GM12878 (cell line): Measurements from ENCODE around the gene MYO1E. TPM values are rescaled to one million over a fixed set of nuclear protein-coding genes. Genes with fewer than 3 reads are reported as not detected.

Experiments used
- ATAC-seq: fragments of 200-7000 bp; cut with Tn5 transposase; 3 replicates; pipeline ENCODE4 v1.9.1; 2020; ENCODE audit warnings: mild to moderate bottlenecking, moderate library complexity
- BruUV-seq: library from RNA; stranded (reverse); fragments of 400-500 nt; replicated peaks from 2 replicates; lab custom pipeline; 2021; lab: Mats Ljungman, UMichigan
- CTCF ChIA-PET: fragments of 300-600 bp; sonication (Branson Sonifier 250); formaldehyde crosslinking; extraction: SDS; loops from one replicate; lab custom pipeline; 2021; ENCODE audit warnings: inconsistent platforms; lab: Yijun Ruan, JAX
- POLR2A ChIA-PET: fragments of 350-600 bp; formaldehyde crosslinking; extraction: SDS; loops from one replicate; lab custom pipeline; 2021; ENCODE audit warnings: inconsistent platforms; lab: Charles Lee
- RAD21 ChIA-PET: fragments of 300-600 bp; sonication (Branson Sonifier 250); formaldehyde crosslinking; loops from one replicate; lab custom pipeline; 2023; ENCODE audit warnings: antibody characterized with exemption; ENCODE audit not compliant: unreplicated experiment; lab: Charles Lee
- SMC1A ChIA-PET: fragments of 300-600 bp; sonication (Branson Sonifier 250); formaldehyde crosslinking; loops from one replicate; lab custom pipeline; 2023; ENCODE audit not compliant: unreplicated experiment, uncharacterized antibody; lab: Charles Lee
- DNase-seq: peaks from one replicate; pipeline ENCODE4 v3.0.0-alpha.2; 2011; ENCODE audit warnings: low read depth, low spot score
- FAIRE-seq: peaks from 3 replicates; lab custom pipeline; 2011; peaks lifted over from hg19 to GRCh38; lab: Jason Lieb, UNC
- H2AFZ ChIP-seq: 2 replicates; pipeline ENCODE4 v1.6.0; 2011; ENCODE audit warnings: low read depth, low read length, control low read depth; ENCODE audit not compliant: control insufficient read depth
- H3K27ac ChIP-seq: 2 replicates; pipeline ENCODE4 v1.5.1; 2011; ENCODE audit warnings: control low read depth; ENCODE audit not compliant: control insufficient read depth, insufficient read depth
- H3K27me3 ChIP-seq, 2 experiments: replicated peaks in 1 of 2; 2 replicates each; pipeline versions ENCODE4 v1.6.0 to v1.6.1; 2011; ENCODE audit warnings: low read length in 1 of 2; ENCODE audit not compliant: control insufficient read depth in 2 of 2, insufficient read depth in 2 of 2
- H3K36me3 ChIP-seq, 2 experiments: 2 replicates each; pipeline ENCODE4 v1.5.1; 2011; ENCODE audit warnings: low read length in 1 of 2; ENCODE audit not compliant: control insufficient read depth in 2 of 2, insufficient read depth in 2 of 2
- H3K4me1 ChIP-seq: 2 replicates; pipeline ENCODE4 v1.6.1; 2011; ENCODE audit warnings: mild to moderate bottlenecking, low read length, moderate library complexity, mixed read lengths; ENCODE audit not compliant: control insufficient read depth, insufficient read depth
- H3K4me2 ChIP-seq: 2 replicates; pipeline ENCODE4 v1.6.0; 2011; ENCODE audit warnings: control low read depth; ENCODE audit not compliant: control insufficient read depth, insufficient read depth
- H3K4me3 ChIP-seq: fragments of 200-600 bp; sonication (generic); 2 replicates; pipeline ENCODE4 v1.5.1; 2016
- H3K79me2 ChIP-seq: 2 replicates; pipeline ENCODE4 v1.6.0; 2011; ENCODE audit warnings: low read length; ENCODE audit not compliant: control insufficient read depth, insufficient read depth
- H3K9ac ChIP-seq: 2 replicates; pipeline ENCODE4 v1.8.0; 2011; ENCODE audit warnings: low read length, control low read depth, mixed read lengths; ENCODE audit not compliant: control insufficient read depth, insufficient read depth
- H3K9me3 ChIP-seq: replicated peaks from 3 replicates; pipeline ENCODE4 v1.5.1; 2011; ENCODE audit warnings: mild to moderate bottlenecking, low read length; ENCODE audit not compliant: control insufficient read depth, insufficient read depth
- H4K20me1 ChIP-seq: 2 replicates; pipeline ENCODE4 v1.6.0; 2011; ENCODE audit not compliant: control insufficient read depth, insufficient read depth
- CREB1 ChIP-seq: IDR thresholded peaks from 2 replicates; pipeline ENCODE4 v1.6.1; 2012; ENCODE audit warnings: low read depth, mild to moderate bottlenecking, inconsistent platforms
- EED ChIP-seq: sonication (generic); IDR thresholded peaks from 2 replicates; pipeline ENCODE4 v1.6.1; 2016; ENCODE audit warnings: antibody characterized with exemption, low read depth
- ETV6 ChIP-seq, 2 experiments: fragments of 450-650 bp in 1 of 2; IDR thresholded peaks in 1 of 2; conservative IDR thresholded peaks in 1 of 2; 2 replicates each; pipeline ENCODE4 v1.6.1; 2014; ENCODE audit warnings: antibody characterized with exemption in 1 of 2, borderline replicate concordance in 1 of 2, low read depth in 1 of 2, mild to moderate bottlenecking in 1 of 2, moderate library complexity in 1 of 2
- NFIC ChIP-seq: IDR thresholded peaks from 2 replicates; pipeline ENCODE4 v1.6.1; 2012; ENCODE audit warnings: low read depth, mild to moderate bottlenecking, inconsistent platforms, low read length, moderate library complexity
- NR2C2 ChIP-seq: IDR thresholded peaks from 2 replicates; pipeline ENCODE4 v1.6.1; 2011; ENCODE audit warnings: borderline replicate concordance, low read depth; ENCODE audit not compliant: control insufficient read depth, insufficient read length
- NR2F1 ChIP-seq: fragments of 450-650 bp; conservative IDR thresholded peaks from 2 replicates; pipeline ENCODE4 v1.6.1; 2017; ENCODE audit warnings: mild to moderate bottlenecking
- RUNX3 ChIP-seq: IDR thresholded peaks from 2 replicates; pipeline ENCODE4 v1.6.1; 2012; ENCODE audit warnings: low read length, inconsistent platforms
- YY1 ChIP-seq: IDR thresholded peaks from 2 replicates; pipeline ENCODE4 v1.6.1; 2011; ENCODE audit warnings: low read depth, mild to moderate bottlenecking, low read length
- ZBED1 ChIP-seq: IDR thresholded peaks from 2 replicates; pipeline ENCODE4 v1.6.1; 2016; ENCODE audit warnings: borderline replicate concordance
- ZBTB4 ChIP-seq: fragments of 450-650 bp; formaldehyde crosslinking; IDR thresholded peaks from 2 replicates; pipeline ENCODE4 v1.4.0; 2022; ENCODE audit warnings: mild to moderate bottlenecking, moderate library complexity
- ZBTB40 ChIP-seq: fragments of 450-650 bp; IDR thresholded peaks from 2 replicates; pipeline ENCODE4 v1.6.1; 2016; ENCODE audit warnings: mild to moderate bottlenecking, moderate library complexity, borderline replicate concordance
- ZNF217 ChIP-seq: fragments of 450-650 bp; IDR thresholded peaks from 2 replicates; pipeline ENCODE4 v1.6.1; 2017; ENCODE audit warnings: antibody characterized with exemption, mild to moderate bottlenecking
- WGBS: methylation state at CpG from one replicate; pipeline ENCODE4 v1.1.6; 2016; ENCODE audit warnings: low lambda C conversion rate; ENCODE audit not compliant: insufficient replicate concordance, insufficient coverage; ENCODE audit errors: missing lambda C conversion rate; 5-methylcytosine and 5-hydroxymethylcytosine counted together
- in situ Hi-C: fragments of 300-500 bp; cut with MboI; formaldehyde crosslinking; loops from 9 replicates; pipeline ENCODE4 v1.14.3; 2018; ENCODE audit warnings: mixed read lengths
- intact Hi-C: fragments of 100-400 bp; cut with micrococcal nuclease; formaldehyde crosslinking; loops from one replicate; pipeline ENCODE4 v1.14.2; 2022; ENCODE audit not compliant: unreplicated experiment
- polyA plus RNA-seq, 11 experiments: library from polyadenylated mRNA; depleted of rRNA in 4 of 11; unstranded in 6 of 11; stranded (reverse) in 5 of 11; fragments of >200 nt; fragmentation: Nextera tagmentation in 4 of 11; fragmentation: Illumina TruSeq in 1 of 11; extraction: Ambion mirVana in 4 of 11; extraction: Trizol in 1 of 11; gene quantifications; 1 replicate in 1 of 11; 2 replicates in 10 of 11; pipeline versions ENCODE4 v1.2.1 to v1.2.3, GENCODE V29; 2011 to 2016; ENCODE audit warnings: inconsistent platforms in 2 of 11, missing spikeins in 2 of 11, low read depth in 1 of 11
- total RNA-seq, 4 experiments: library from RNA; depleted of rRNA in 3 of 4; stranded (reverse); fragments of >200 nt in 3 of 4; fragmentation: Illumina TruSeq in 1 of 4; extraction: Trizol in 1 of 4; gene quantifications; 2 replicates each; pipeline versions ENCODE4 v1.2.1 to v1.2.3, GENCODE V29; 2013 to 2021

Gene MYO1E
- total and polyA plus RNA-seq, 10 of the 15 experiments (the other 5 are each of a cell fraction or from before 2014, with no cell fraction given): 10.3 to 266 (median 64.9) TPM

GRCh38 chr15:59371458-59372351, 966 bp downstream of the MYO1E start (continued):
- peak; percentile 34; the same call in 1 of the 2 replicates for TF ChIP-seq ZBTB40

- intact Hi-C loops (loop anchor here (2.0 kb wide), 1 partner anchor 123 kb away; no protein-coding TSS in a partner anchor), in situ Hi-C loops (no loop called here)
- POLR2A ChIA-PET: interaction anchor here (0.5 to 1.4 kb wide), 4 partner anchors 42 to 193 kb away, joined by 3 to 4 read pairs (median 3); no protein-coding TSS in a partner anchor
- Histone ChIP-seq H3K36me3 (no peaks in the 10 kb centered on the region; a peak in 1 of 4 replicates), H2AFZ (no peak overlapping the region), H3K9me3 (no peaks in the 10 kb centered on the region), H3K27ac (peak overlapping the region; percentile 95), H3K79me2 (peaks cover 93% of the 10 kb centered on the region), H3K27me3 (no peaks in the 10 kb centered on the region), H3K4me3 (peak overlapping the region; percentile 75), H4K20me1 (no peaks in the 10 kb centered on the region), H3K4me2 (peak overlapping the region; percentile 79), H3K4me1 (peaks cover 10% of the 10 kb centered on the region), H3K9ac (peak overlapping the region; percentile 95)
- DNase-seq: peak; percentile 55
- RAD21 ChIA-PET: interaction anchor here (1.6 to 4.9 kb wide), 3 partner anchors 41 to 123 kb away, joined by 9 to 20 read pairs (median 9); no protein-coding TSS in a partner anchor
- no TSS peak for BruUV-seq
- no peak for FAIRE-seq
- ATAC-seq: peak; percentile 39
- CTCF ChIA-PET: interaction anchor here (1.3 to 2.1 kb wide), 3 partner anchors 10 to 123 kb away, joined by 3 to 8 read pairs (median 6); no protein-coding TSS in a partner anchor
- 47% methylated on average over 2 of the region's 2 CpGs for WGBS
- SMC1A ChIA-PET: interaction anchor here (0.5 to 2.4 kb wide), 10 partner anchors 9 to 122 kb away, joined by 3 to 10 read pairs (median 3); no protein-coding TSS in a partner anchor
- TF ChIP-seq ZNF217 (0 out of 2 replicates have a peak, but pooled peaks have one; percentile 50), ETV6 (conservative IDR thresholded peaks at IDR 0.05 in 1 of 2, IDR thresholded peaks at IDR 0.05 in 1 of 2; ENCODE audit: borderline replicate concordance in 1 of 2, low read depth in 1 of 2) (peak in 1 of 2 experiments; percentile 75; a peak in 2 of 4 replicates), YY1 (peak; percentile 40; the same call in 1 of the 2 replicates), CREB1 (no peak), NFIC (peak; percentile 68), NR2F1 (no peak), ZBTB4 (CRISPR knock-in tag) (no peak), ZBED1 (peak; percentile 61; the same call in 1 of the 2 replicates), RUNX3 (peak; percentile 27; the same call in 1 of the 2 replicates), EED (peak; percentile 80), NR2C2 (no peak)
These were observed 3.1 kb downstream of the MYO1E start for GRCh38 chr15:59369597-59369996.
